Loucy (cell line): Measurements from ENCODE around the gene MIB1.

Experiments
- H2AFZ ChIP-seq: fragments of 200-600 bp; sonication (generic); 2 replicates; pipeline ENCODE4 v1.6.0; 2016; ENCODE audit warnings: antibody characterized with exemption, mild to moderate bottlenecking, low read length, moderate library complexity
- H3F3A ChIP-seq: fragments of 200-600 bp; 2 replicates; pipeline ENCODE4 v1.6.0; 2016; ENCODE audit warnings: antibody characterized with exemption, low read depth, mild to moderate bottlenecking
- H3K27me3 ChIP-seq: fragments of 200-600 bp; sonication (generic); 2 replicates; pipeline ENCODE4 v1.6.1; 2014; ENCODE audit warnings: low read length, mild to moderate bottlenecking; ENCODE audit not compliant: insufficient read depth, poor library complexity, severe bottlenecking
- H3K36me3 ChIP-seq: fragments of 200-600 bp; sonication (generic); 2 replicates; pipeline ENCODE4 v1.6.1; 2016; ENCODE audit warnings: low read length; ENCODE audit not compliant: insufficient read depth
- H3K4me1 ChIP-seq: fragments of 200-600 bp; sonication (generic); 2 replicates; pipeline ENCODE4 v1.5.1; 2014; ENCODE audit warnings: low read length, mild to moderate bottlenecking; ENCODE audit not compliant: insufficient read depth, poor library complexity, severe bottlenecking
- H3K4me2 ChIP-seq: fragments of 200-600 bp; sonication (generic); 2 replicates; pipeline ENCODE4 v1.6.0; 2014; ENCODE audit warnings: antibody characterized with exemption, low read length, low read depth, mild to moderate bottlenecking; ENCODE audit not compliant: poor library complexity, severe bottlenecking
- H3K4me3 ChIP-seq: fragments of 200-600 bp; sonication (generic); 2 replicates; pipeline ENCODE4 v1.5.1; 2014; ENCODE audit warnings: low read length, mild to moderate bottlenecking, mixed read lengths; ENCODE audit not compliant: poor library complexity, severe bottlenecking
- H3K79me2 ChIP-seq: fragments of 200-600 bp; sonication (generic); 2 replicates; pipeline ENCODE4 v1.6.1; 2014; ENCODE audit warnings: low read length; ENCODE audit not compliant: insufficient read depth
- H3K9ac ChIP-seq: fragments of 200-600 bp; sonication (generic); 2 replicates; pipeline ENCODE4 v1.6.0; 2014; ENCODE audit warnings: mild to moderate bottlenecking, low read depth, low read length, moderate library complexity; ENCODE audit not compliant: poor library complexity, severe bottlenecking
- H3K9me2 ChIP-seq: fragments of 200-600 bp; sonication (generic); replicated peaks from 2 replicates; pipeline ENCODE4 v1.6.1; 2016; ENCODE audit warnings: low read depth, low read length, mixed read lengths
- H3K9me3 ChIP-seq: fragments of 200-600 bp; sonication (generic); 2 replicates; pipeline ENCODE4 v1.6.1; 2014; ENCODE audit warnings: mild to moderate bottlenecking, antibody characterized with exemption, low read length, low read depth; ENCODE audit not compliant: insufficient read depth
- H4K20me1 ChIP-seq: fragments of 200-600 bp; sonication (generic); 2 replicates; pipeline ENCODE4 v1.6.0; 2014; ENCODE audit warnings: antibody characterized with exemption, low read length, mild to moderate bottlenecking; ENCODE audit not compliant: insufficient read depth, poor library complexity, severe bottlenecking
- CTCF ChIP-seq: fragments of 200-600 bp; sonication (generic); conservative IDR thresholded peaks from 2 replicates; pipeline ENCODE4 v1.5.1; 2014; ENCODE audit warnings: mild to moderate bottlenecking, antibody characterized with exemption, low read length
- EZH2phosphoT487 ChIP-seq: fragments of 200-600 bp; IDR thresholded peaks from 2 replicates; pipeline ENCODE4 v1.6.1; 2018; ENCODE audit warnings: antibody characterized with exemption, mild to moderate bottlenecking, moderate library complexity, borderline replicate concordance

MIB1 gene

DNA sequence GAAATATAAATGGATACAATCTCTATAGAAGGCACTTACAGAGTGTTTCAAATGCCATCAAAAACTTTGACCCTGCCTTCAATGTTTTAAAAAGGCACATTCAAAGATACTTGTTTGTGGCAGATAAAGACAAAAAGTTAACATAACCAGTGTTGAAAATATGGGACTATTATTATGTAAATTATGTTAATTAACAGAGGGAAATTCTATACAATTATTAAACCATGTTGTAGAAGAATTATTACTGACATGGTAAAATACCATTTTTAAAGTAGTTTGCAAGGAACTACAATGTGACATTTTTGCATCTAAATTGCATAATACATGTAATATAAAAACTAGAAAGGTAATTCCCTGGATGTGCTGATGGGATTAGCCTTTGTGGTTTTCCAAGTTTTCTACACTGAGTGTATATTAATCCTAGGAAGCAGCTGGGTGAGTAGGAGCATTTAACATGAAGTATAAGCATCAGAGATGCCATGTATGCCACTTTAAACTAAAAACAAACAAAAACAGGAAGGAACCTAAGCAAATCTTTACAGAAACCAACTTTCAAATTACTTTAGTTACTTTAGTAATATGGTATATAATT lies 21.7 kb downstream of the MIB1 start:
- Histone ChIP-seq H4K20me1 (peaks cover 53% of the 10 kb centered on the region), H3K4me1 (peaks cover 6% of the 10 kb centered on the region), H3K9ac (no peak overlapping the region), H3K36me3 (peaks cover 18% of the 10 kb centered on the region; the same call in 1 of the 2 replicates), H3K9me3 (no peaks in the 10 kb centered on the region), H3K27me3 (no peaks in the 10 kb centered on the region), H2AFZ (no peak overlapping the region), H3K4me3 (no peak overlapping the region), H3K9me2 (no peaks in the 10 kb centered on the region), H3K4me2 (no peak overlapping the region), H3K79me2 (peaks cover 66% of the 10 kb centered on the region), H3F3A (no peaks in the 10 kb centered on the region)
- TF ChIP-seq CTCF, result no peak

DNA sequence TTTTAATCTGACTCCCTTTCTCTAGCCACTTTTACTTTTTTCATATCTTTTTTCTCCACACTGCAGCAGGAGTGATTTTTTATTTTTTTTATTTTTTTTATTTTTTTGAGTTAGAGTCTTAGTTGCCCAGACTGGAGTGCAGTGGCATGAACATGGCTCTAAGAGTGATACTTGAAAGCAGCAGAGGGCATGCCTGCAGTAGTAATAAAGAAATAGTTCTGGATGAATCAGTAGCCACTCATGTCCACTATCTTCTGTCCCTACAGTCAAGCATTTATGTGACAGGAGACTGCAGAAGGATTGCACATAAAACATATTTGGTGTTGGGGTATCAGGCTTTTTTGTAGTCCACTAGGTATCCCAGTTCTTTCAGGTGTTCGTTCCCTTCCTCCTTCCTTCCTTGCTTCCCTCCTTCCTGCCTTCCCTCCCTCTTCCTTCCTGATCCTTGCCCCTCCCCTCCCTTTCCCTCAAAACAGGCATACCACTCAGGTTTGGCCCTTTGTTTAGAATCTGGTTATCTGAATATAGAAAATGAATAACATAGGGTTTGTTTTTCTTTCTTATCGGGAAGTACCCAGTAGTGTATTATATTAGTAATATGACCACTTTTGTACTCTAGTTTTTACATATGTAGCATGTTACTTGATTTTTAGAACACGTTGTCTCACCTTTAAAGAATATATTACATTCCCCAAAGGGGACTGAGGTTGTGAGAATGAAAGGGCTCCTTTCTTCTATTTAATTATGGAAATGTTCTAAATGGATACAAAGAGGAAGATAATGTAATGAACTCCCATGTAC lies 23.5 kb downstream of the MIB1 start:
- H2AFZ ChIP-seq, result no peak overlapping the region
- H4K20me1 ChIP-seq, result peaks cover 47% of the 10 kb centered on the region
- H3K9me2 ChIP-seq, result no peaks in the 10 kb centered on the region
- peaks cover 35% of the 10 kb centered on the region; the same call in 1 of the 2 replicates for H3K36me3 ChIP-seq
- H3K4me1 ChIP-seq, result peaks cover 6% of the 10 kb centered on the region
- no peaks in the 10 kb centered on the region for H3F3A ChIP-seq
- no peak overlapping the region for H3K4me2 ChIP-seq
- no peak for TF ChIP-seq CTCF
- no peak for TF ChIP-seq EZH2phosphoT487
- peaks cover 53% of the 10 kb centered on the region for H3K79me2 ChIP-seq
- no peaks in the 10 kb centered on the region for H3K27me3 ChIP-seq
- no peak overlapping the region for H3K4me3 ChIP-seq
- H3K9ac ChIP-seq, result no peak overlapping the region
- H3K9me3 ChIP-seq, result no peaks in the 10 kb centered on the region

GRCh38 chr18:21769206-21769605 lies 28.6 kb downstream of the MIB1 start:
- Histone ChIP-seq H3K79me2 (peaks cover 6% of the 10 kb centered on the region; the same call in 1 of the 2 replicates), H3K9me3 (no peaks in the 10 kb centered on the region), H3K9me2 (no peaks in the 10 kb centered on the region), H3K4me2 (no peak overlapping the region), H3F3A (no peaks in the 10 kb centered on the region), H3K27me3 (no peaks in the 10 kb centered on the region), H4K20me1 (peaks cover 8% of the 10 kb centered on the region), H3K4me3 (no peak overlapping the region), H3K9ac (no peak overlapping the region), H3K36me3 (peaks cover 68% of the 10 kb centered on the region; the same call in 1 of the 2 replicates), H2AFZ (no peak overlapping the region), H3K4me1 (no peaks in the 10 kb centered on the region)
- TF ChIP-seq CTCF, result no peak
- no peak for TF ChIP-seq EZH2phosphoT487
